HFF-Myc (cell line): ENCODE data around the gene MBTD1.

Source experiments
- DNase-seq: peaks from one replicate; pipeline ENCODE4 v3.0.0-alpha.2; 2011; ENCODE audit warnings: low read depth; ENCODE audit errors: extremely low read depth
- H3K4me3 ChIP-seq: replicated peaks from 2 replicates; pipeline ENCODE4 v1.5.1; 2011; ENCODE audit warnings: low read depth, mild to moderate bottlenecking, control low read depth, low read length
- TF ChIP-seq, protein P1 (sequence below): IDR thresholded peaks from 2 replicates; pipeline ENCODE4 v1.5.1; 2012; ENCODE audit warnings: mild to moderate bottlenecking, low read depth, low read length, control low read depth; ENCODE audit errors: missing control alignments

The MBTD1 gene

DNA sequence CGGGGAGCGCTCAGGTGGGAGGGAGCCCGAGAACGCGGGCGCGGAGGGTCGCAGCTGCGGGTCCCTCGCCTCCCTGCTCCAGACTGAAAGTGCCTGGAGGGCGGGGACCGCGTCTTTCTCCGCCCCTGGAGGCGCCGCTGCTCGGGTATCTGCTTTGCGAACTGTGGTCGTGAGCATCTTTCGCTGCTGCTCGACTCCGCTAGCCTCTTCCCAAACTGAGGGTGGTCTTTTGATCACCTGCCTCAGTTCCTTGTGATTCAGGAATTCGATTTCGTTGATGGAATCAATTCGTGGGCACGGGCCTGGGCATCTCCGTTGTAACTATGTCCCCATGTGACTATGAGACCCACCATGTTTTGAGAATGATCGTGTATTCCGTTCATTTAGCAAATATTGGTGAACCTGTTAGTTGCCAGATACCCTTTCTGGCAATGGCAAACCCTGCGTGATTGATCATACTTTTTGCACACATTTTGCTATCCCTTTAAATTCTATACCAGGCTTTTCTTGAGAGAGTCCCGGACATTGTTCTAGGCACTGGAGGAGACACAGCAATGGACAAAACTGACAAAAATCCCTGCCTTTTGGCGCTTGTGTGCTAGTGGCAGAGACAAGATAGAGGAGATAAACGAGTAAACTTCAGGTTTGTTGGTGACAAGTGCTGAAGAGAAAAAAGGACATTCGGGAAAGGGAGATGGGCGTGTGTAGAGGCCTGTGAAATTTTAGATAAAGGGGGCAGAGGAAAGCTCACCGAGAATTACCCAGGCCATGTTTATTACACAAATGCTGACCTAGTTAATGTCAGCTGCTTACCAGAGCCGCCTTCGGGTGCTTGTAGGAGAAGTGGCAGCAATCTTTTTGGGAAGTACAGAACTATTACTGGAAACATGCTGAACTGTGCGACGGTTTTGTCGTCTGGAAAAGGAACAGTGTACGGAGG lies 1.4 kb upstream of the MBTD1 start:
- TF ChIP-seq, protein P1, sequence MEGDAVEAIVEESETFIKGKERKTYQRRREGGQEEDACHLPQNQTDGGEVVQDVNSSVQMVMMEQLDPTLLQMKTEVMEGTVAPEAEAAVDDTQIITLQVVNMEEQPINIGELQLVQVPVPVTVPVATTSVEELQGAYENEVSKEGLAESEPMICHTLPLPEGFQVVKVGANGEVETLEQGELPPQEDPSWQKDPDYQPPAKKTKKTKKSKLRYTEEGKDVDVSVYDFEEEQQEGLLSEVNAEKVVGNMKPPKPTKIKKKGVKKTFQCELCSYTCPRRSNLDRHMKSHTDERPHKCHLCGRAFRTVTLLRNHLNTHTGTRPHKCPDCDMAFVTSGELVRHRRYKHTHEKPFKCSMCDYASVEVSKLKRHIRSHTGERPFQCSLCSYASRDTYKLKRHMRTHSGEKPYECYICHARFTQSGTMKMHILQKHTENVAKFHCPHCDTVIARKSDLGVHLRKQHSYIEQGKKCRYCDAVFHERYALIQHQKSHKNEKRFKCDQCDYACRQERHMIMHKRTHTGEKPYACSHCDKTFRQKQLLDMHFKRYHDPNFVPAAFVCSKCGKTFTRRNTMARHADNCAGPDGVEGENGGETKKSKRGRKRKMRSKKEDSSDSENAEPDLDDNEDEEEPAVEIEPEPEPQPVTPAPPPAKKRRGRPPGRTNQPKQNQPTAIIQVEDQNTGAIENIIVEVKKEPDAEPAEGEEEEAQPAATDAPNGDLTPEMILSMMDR: no peak
- no peak for DNase-seq

DNA sequence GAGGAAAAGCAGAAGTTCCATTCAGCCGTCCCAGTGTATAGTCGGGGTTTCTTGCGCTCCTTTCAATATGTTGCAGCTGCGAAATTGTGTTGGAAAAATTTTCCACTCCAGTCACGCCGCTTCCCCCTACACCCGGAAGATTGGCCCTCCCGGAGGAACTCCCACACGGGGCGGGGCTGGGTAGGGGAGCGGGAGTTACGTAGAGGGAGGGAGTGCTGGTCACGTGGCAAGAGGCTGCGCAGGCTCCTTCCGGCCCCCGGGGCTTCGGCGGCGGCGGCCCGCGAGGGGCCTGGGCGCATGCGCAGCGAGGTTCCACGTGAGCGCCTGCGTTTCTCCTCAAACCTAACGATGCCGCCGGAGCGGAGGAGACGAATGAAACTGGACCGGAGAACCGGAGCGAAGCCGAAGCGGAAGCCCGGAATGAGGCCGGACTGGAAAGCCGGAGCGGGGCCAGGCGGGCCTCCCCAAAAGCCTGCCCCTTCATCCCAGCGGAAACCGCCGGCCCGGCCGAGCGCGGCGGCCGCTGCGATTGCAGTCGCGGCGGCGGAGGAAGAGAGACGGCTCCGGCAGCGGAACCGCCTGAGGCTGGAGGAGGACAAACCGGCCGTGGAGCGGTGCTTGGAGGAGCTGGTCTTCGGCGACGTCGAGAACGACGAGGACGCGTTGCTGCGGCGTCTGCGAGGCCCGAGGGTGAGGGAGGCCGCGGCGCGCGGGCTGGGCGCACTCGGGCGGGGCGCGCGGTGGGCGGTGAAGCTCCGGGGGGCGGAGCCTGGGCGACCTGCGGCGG lies 581 bp upstream of the MBTD1 start, which contains the start of gene UTP18:
Gene UTP18 (plus strand): TSS at position 310 of the 787 bp plus-strand sequence. CDS start 39 bp downstream, at position 349.
- H3K4me3 ChIP-seq: peak within 1 kb of the TSS; percentile 89
- DNase-seq: peak; percentile 85
- TF ChIP-seq, protein P1: no peak

More for the DNA sequence above, 1.4 kb upstream of the MBTD1 start:
- H3K4me3 ChIP-seq: peak overlapping the region; percentile 89

DNA sequence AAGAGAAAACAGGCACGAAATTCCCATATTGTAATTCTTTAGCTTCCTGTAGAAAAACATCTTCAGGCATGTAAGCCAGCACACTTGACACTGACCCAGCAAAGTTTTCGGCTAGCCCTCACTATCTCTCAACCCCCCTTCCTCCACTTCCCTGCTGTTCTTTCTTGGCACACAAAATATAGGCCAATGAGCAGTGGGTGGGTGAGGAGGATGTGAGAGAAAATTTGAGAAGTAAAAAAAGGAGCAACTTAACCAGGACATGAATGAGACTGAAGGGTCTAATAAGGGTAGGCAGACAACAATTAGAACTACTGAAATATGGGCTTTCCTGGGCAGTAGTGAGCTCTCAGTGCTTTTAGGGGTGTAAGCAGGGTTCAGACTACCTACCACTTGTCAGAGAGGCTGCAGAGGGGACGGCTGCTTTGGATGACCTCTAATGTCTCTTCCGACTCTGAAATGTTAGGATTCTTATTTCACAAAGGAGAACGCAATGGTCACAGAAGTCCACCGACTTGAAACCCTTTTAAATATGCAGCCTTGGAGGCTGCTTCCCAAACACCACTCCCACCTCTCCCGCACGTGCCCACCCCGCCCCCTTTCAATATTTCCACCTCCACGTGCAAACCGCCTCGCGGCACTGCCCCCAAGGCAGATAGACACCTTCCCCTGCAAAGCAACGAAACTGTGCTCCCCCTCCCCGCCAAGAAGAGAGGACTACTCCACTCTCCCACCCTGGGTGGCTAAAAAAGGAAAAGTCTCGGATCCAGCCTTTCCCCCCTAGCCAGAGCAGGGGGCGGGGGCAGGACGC lies 889 bp downstream of the MBTD1 start:
- H3K4me3 ChIP-seq: peak overlapping the region; percentile 89
- TF ChIP-seq, protein P1: no peak
- no peak for DNase-seq

DNA sequence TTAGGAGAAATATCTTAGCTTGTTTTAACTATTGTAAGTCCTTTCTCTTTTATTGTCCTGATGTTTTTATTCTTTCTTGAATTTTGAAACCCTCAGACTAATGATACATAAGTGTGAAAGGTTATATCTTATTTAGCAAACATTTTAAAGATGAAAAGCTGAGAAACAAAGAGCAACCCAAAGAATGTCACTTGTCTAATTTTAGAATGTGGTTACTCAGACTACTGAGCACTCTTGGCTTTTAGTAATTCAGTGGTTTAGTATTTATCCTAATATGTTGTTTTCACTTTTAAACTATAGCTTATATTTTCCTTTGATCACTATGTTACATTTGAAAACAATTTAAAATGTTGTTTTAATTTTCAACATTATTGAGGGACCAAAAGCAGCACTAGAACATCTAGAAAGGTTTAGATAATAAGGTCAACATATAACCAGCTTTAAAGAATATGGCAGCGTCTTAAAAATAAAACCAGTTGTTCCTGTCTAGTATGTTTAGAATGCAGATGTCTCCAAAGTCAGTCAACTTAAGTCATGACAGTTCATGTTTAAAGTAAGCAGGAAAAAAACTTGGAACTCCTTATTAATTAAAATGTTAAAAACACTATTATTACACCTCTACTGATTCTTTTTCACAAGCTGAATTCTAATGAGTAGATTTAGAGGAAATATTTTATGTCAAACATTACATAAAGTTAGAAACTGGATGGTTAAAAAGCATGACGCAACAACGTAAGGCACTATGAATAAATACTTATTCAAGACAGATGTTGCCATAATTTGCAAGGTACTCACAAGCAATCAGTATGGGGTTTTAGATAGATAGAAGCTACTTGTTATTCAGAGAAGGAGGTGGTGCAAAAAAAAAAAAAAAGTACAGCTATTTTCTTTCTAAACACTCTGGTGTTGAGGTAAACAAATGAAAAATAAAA lies 2.4 kb downstream of the MBTD1 start:
- peak overlapping the region; percentile 89; the same call in 1 of the 2 replicates for H3K4me3 ChIP-seq
- no peak for DNase-seq
- TF ChIP-seq, protein P1: no peak

DNA sequence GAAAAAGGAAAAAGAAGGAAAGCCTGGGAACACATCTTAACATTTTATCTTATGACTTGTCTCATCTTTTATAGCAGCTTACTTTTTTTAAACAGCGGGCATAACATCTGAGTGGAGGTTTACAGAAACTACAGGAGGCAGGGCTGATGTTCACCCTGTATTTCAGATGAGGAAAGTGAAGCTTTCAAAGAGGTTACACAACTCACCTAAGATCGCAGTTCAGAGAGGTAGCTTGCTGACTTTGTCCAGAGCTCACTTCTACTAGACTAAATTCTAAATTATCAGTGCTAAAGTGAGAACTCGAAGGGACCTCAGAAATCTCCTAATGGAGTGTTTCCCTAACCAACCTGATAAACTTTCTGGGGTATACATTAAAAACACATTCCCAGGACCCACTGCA lies 3.7 kb downstream of the MBTD1 start:
- H3K4me3 ChIP-seq: no peak overlapping the region
- DNase-seq: no peak
- TF ChIP-seq, protein P1: no peak
